AG08396 (cell line): ENCODE data around the gene CROCC2.
A peak's percentile ranks its signal among the peaks of the same experiment; 100 is the strongest.

Experiments
- DNase-seq: peaks from one replicate; pipeline ENCODE4 v3.0.0; 2012; ENCODE audit warnings: low spot score, mixed read lengths

The CROCC2 gene

DNA sequence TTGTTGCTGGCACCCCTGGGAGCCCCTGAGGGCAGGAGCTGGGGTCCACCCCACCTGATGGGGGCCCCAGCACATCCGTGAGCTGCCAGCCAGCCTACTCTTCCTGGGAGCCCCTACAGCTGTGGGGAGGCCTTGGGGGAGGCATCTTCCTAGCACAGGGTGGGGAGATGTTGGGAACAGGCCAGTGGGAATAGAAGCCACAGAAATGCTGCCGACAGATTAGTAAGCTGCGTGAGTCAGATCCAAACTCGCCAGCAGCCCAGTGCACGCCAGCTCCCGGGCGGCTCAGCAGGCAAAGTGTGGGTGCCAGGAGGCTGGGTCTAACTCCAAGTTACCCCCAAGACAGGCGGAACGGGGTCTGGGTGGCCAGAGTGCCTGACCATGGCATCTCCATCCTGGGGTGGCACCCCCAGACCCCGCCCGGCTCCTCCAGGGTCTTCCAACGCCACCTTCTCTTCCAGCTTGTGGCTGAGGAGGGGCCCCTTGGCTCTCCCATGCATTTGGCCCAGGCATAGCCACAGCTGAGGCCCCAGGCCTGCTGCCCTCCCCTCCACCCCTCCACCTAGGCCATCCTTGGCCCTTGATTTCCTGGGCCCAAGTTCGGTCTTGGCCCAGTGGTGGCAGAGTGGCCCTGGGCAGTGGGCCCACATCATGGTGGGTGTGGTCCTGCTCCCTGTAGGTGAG is 15.3 kb downstream of the CROCC2 start:
- peak; percentile 96 for DNase-seq

GRCh38 chr2:240921995-240922244 is 15.8 kb downstream of the CROCC2 start:
- no peak for DNase-seq

- no peak for DNase-seq
Observed at GRCh38 chr2:240922245-240922981, 16.3 kb downstream of the CROCC2 start.

DNA sequence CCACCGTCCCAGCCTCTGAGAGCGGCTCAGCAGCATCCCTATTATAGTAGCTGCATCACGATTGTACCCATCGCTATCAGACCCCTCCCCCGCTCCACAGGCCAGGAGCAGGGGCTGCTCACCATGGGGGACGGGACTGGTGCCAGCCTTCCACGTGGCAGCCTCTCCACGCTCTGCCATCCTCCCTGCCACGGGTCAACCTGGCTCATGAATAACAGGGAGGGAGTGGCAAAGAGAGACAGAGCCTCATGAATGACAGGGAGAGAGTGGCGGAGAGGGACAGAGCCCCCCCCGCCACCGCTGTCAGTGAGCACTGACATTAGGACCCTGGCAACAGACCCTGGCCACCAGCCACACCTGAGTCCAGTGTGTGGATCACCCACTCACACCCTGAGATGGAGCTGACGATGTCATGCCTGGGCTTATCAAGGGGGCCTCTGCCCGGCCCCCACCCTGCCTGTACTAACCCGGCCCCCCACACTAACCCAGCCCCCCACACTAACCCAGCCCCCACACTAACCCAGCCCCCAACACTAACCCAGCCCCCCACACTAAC is 16.9 kb downstream of the CROCC2 start:
- DNase-seq = no peak

DNA sequence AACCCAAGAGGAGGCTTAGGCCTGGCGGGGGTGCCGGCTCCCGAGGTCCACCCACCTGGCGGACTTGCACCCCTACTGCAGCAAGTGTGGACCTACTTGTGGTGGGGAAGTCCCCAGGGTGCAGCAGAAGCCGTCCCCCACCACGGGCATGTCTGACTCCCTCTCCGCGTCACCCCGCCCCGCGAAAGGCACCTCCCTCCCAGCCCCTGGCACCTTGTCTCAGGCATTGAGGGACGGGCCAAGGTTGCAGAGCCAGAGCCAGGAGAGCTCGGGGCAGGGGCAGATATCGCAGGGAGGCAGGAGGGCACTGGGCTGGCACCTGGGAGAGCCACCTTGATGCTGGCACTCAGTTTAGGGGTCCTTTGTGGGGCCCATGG is 19.0 kb downstream of the CROCC2 start:
- DNase-seq = no peak

DNA sequence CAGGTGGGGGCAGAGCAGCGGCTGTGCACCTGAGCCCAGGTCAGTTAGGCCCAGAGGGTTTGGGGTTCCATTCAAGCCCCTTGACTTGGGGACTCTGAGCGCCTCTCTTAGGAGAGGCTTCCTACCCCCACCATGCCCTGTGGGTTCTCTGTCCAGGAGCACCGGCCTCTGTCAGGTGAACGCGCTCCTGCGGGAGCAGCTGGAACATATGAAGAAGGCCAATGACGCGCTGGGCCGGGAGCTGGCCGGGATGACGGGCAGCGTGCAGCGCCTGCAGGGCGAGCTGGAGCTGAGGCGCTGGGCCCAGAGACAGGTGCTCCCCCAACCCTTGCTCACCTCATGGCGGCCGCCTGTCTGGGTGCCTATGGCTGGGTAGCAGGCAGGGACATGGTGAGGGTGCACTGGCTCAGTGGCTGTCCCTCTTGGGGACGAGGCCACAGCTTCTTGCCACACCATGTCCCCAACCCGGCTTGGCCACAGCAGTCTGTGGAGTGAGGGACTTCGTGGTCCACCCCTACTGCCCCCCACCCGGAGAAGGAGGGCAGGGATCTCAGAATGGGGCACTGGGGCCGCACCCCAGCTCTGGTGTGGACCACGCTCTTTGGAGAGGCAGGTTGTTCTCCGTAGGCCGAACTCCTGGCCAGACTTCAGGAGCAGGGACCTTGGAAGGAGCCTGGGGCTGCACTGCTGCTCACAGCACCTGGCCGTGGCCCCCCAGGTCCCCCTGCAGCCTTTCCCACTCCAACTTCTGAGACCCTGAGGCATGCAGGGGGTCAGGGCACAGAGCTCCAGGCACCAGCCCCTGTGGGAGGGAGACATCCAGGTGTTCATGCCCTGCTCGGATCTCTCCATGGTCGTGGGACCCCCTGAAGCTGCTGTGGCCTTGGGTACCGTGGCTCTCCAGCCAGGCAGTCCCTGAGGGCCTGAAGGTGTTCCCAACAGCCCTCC is 19.7 kb downstream of the CROCC2 start:
- DNase-seq = no peak

- DNase-seq = peak; percentile 82
Observed at GRCh38 chr2:240926516-240927389, 20.6 kb downstream of the CROCC2 start.

DNA sequence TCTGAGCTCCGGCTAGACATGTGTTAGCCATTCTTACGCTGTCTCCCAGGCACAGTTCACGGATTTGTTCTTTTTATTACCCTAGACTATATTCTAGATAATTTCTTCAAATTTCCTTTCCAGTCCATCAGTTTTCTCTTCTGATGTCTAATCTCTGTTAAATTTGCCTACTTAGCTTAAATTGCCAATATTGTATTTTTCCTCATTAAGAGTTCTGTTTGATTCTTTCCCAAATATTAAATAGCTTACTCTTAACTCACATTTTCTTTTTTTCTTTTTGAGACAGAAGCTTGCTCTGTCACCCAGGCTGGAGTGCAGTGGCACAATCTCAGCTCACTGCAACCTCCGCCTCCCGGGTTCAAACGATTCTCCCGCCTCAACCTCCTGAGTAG is 21.2 kb downstream of the CROCC2 start:
- no peak for DNase-seq

GRCh38 chr2:240928476-240929363 is 22.6 kb downstream of the CROCC2 start:
- no peak for DNase-seq

- DNase-seq = no peak
Observed at GRCh38 chr2:240929364-240930095, 23.4 kb downstream of the CROCC2 start.

DNA sequence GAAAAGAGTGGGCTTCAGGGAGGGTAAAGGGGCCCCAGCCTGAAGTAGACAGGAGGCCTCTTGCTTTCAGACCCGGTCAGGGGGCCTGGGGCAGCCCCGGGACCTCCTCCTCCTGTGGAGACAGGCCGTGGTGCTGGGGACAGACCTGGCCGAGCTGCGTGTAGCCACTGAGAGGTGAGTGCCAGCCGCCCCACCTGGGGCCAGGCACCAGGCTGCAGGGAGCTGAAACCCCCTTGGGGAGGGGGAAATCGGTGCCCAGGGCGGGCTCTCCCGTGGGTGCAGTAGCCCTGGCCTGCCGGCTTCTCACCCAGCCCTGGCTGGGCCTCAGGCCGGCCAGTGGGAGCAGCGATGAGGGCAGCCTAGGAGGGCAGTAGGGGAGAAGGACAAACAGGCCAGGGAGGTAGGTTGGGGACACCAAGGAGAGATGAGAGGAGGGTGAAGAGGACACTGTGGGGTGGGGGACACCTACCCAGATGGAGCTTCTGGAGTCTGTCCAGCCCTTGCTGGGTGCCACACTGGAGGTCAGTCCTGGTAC is 24.0 kb downstream of the CROCC2 start:
- no peak for DNase-seq

- no peak for DNase-seq
Observed at GRCh38 chr2:240930631-240931318, 24.6 kb downstream of the CROCC2 start.

DNA sequence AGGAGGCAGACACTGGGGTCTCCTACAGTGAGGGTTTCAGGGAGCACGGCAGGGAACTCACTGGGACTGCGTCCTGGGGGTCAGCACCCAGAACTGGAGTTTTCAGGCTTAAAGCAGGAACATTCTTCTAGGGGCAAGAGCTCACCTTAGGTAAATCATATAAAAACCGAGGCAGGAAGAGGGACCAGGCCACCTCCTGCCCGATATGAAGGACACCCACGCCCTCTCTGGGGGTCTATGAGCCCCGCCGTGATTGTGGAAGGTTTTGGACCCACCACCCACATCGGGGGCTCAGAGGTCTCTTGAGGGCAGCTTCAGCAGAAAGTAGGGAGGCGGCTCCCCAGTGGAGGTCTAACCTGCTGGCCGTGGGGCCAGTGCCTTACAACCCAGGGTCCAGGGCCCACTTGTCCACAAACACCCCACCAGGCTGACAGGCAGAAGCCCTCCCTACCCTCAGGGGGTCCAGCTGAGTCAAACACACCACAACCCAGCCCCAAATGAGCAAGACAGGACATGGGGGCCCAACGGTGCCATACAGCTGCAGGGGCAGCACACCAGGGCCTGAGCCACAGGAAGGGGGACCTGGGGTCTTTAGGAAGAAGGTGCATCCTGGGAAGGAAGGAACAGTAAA is 25.3 kb downstream of the CROCC2 start:
- DNase-seq = no peak

- no peak for DNase-seq
Observed at GRCh38 chr2:240932001-240932723, 26.0 kb downstream of the CROCC2 start.

GRCh38 chr2:240932724-240933047 is 26.6 kb downstream of the CROCC2 start:
- DNase-seq = no peak

DNA sequence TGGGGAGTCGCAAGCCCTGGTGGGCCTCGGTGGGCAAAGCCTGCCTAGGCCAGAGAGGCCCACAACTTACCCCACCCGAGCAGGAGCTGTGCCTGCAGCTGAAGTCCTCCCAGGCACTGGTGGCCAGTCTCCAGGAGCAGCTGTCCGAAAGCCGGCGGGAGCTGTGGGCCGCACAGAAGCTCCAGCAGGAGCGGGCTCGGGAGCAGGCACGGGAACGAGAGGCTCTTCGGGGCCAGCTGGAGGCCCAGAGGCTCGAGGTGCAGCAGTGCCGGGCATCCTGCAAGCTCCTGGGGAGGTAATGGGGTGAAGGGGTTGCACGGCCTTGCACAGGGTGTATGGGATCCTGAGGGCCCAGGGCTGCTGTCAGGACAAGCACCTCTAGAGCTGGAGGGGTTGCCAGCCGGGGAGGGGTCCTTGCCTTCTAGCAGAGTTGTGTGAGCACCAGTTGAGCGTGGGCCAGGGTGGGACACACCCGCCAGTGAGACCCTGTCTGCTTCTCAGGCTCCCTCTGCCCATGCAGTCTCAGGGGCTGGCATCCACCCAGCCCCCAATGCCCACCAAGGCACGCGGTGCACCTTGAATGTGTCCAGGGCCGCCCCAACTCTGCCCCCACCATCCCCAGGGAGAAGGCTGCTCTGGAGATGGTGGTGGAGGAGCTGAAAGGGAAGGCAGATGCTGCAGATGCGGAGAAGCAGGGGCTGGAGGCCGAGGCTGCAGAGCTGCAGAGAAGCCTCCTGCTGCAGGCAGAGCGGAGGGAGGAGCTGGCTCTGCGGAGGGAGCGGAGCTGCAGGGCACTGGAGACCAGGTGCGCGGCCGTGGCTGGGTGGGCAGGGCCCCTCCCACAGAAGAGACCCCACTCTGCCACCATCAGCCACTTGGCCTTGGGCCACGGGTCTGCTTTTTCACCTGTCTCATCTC is 27.2 kb downstream of the CROCC2 start:
- DNase-seq = no peak
